ENCODE data around the gene PRKCE. TPM values are rescaled to one million over a fixed set of nuclear protein-coding genes. Genes with fewer than 3 reads are reported as not detected.
A peak's percentile ranks its signal among the peaks of the same experiment; 100 is the strongest.

The PRKCE gene
- total RNA-seq, 1 donor from 2014 or later: 85.0 TPM

DNA sequence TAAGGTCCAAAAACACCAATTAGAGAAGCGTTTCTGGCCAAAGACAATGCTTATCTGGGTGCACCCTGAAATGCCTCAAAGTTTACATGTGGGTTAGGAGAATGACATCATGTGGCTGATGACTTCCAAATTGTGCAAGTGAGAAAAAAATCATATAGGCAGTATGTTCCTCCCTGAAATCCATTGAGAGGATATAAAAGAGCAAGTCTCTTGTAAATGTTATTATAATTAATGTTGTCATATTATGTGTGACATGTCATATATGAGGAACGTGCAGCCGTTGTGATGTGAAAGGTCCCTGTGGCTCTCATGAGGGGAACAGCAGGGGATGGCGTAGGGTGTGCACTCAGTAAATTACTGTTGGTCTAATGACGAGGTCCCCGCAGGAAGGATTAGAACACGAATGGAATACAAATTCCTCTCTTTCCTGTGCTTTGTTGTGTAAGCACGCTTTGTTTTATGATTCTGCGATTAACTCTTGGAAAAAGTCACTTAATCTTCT lies 290.8 kb downstream of the PRKCE start:
- intact Hi-C loops (cut with DNase I): no loop called here
- Histone ChIP-seq H3K9me3 (no peaks in the 10 kb centered on the region), H3K4me1 (peaks cover 44% of the 10 kb centered on the region), H3K36me3 (no peaks in the 10 kb centered on the region), H3K27ac (no peak overlapping the region), H3K27me3 (ENCODE audit: low read depth) (no peaks in the 10 kb centered on the region), H3K4me3 (no peak overlapping the region)
- no peak for ATAC-seq
- TF ChIP-seq, protein P1, sequence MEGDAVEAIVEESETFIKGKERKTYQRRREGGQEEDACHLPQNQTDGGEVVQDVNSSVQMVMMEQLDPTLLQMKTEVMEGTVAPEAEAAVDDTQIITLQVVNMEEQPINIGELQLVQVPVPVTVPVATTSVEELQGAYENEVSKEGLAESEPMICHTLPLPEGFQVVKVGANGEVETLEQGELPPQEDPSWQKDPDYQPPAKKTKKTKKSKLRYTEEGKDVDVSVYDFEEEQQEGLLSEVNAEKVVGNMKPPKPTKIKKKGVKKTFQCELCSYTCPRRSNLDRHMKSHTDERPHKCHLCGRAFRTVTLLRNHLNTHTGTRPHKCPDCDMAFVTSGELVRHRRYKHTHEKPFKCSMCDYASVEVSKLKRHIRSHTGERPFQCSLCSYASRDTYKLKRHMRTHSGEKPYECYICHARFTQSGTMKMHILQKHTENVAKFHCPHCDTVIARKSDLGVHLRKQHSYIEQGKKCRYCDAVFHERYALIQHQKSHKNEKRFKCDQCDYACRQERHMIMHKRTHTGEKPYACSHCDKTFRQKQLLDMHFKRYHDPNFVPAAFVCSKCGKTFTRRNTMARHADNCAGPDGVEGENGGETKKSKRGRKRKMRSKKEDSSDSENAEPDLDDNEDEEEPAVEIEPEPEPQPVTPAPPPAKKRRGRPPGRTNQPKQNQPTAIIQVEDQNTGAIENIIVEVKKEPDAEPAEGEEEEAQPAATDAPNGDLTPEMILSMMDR (IDR thresholded peaks at IDR 0.05): no peak
- DNase-seq: no peak

DNA sequence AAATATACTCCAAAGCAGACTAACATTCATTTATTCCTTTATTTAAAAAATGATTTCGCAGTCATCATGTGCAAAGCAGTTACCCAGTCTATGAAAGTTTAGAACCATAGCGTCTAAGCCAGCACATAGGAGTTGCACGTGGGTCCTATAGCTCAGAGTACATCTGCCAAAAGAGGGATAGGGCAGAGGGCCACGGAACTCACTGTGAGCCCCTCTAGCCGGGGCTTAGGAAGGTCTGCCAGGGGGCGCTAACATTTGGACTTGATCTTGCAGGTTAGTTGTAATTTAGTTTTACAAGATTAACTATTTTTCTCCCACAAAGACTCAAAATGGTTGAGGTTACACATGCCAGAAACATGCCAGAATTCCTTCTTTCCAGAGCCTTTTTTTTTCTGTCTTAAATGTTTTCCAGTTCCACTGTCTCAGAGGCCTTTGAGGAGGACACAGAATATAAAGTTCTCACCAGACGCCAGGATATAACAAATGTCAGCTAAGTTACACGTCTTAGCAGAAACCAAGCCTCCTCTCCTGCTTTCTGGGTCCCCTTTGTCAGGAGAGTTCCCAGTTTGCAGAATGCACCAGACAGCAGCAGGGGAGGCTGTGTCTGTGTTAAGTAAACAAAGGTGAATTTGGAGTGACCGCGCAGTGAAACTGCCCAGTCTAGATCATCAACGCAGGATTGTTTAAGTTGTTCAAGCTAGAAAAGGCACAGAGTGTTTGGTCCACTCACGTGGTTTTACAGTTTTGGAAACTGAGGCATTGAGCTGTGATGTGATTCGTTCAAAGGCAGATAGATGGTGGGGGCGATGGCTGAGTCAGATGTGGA lies 292.0 kb downstream of the PRKCE start:
- Histone ChIP-seq H3K9me3 (no peaks in the 10 kb centered on the region), H3K27ac (no peak overlapping the region), H3K27me3 (ENCODE audit: low read depth) (no peaks in the 10 kb centered on the region), H3K4me3 (no peak overlapping the region), H3K36me3 (no peaks in the 10 kb centered on the region), H3K4me1 (peaks cover 36% of the 10 kb centered on the region)
- ATAC-seq: no peak
- intact Hi-C loops (cut with DNase I): no loop called here
- DNase-seq: no peak
- TF ChIP-seq, protein P1 (IDR thresholded peaks at IDR 0.05): no peak

DNA sequence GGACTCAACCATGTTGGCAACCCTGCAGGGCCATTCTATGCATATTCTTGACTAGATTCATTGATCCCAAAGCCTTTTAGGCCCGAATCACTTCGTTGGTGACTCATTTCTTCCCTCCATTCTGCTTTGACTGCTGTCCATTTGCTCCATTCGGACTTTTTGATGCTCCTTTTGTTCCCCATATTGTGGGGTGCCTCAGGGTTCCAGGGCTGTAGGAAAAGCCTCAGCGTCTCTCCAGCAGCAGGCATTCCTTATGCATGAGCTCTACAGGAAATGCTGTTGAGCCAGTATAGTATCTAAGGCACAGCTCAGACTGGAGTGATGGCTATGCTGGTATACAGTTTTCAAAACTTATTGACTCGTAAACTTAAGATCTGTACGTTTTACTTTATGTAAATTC lies 292.6 kb downstream of the PRKCE start:
- no peaks in the 10 kb centered on the region for H3K27me3 ChIP-seq (ENCODE audit: low read depth)
- no peaks in the 10 kb centered on the region for H3K9me3 ChIP-seq
- DNase-seq (no peak), ATAC-seq (no peak)
- intact Hi-C loops (cut with DNase I): no loop called here
- no peak overlapping the region for H3K27ac ChIP-seq
- TF ChIP-seq, protein P1 (IDR thresholded peaks at IDR 0.05): no peak
- H3K4me3 ChIP-seq: no peak overlapping the region
- peaks cover 30% of the 10 kb centered on the region for H3K4me1 ChIP-seq
- no peaks in the 10 kb centered on the region for H3K36me3 ChIP-seq

DNA sequence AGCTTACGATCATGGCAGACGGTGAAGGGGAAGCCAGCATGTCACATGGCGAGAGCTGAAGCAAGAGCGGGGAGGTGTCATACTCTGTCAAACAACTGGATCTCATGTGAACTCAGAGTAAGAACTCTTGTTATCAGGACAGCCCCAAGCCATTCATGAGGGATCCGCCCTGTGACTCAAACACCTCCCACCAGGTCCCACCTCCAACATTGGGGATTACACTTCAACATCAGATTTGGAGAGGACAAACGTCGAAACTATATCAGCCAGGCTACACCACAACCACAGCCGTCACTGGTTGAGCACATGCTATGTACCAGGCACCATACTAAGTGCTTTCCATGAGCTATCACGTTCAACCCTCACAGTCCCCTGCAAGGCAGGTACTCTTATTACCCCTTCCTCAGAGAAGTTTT lies 293.8 kb downstream of the PRKCE start:
- H3K27me3 ChIP-seq (ENCODE audit: low read depth): no peaks in the 10 kb centered on the region
- TF ChIP-seq, protein P1 (IDR thresholded peaks at IDR 0.05): no peak
- no peak overlapping the region for H3K27ac ChIP-seq
- peaks cover 20% of the 10 kb centered on the region for H3K4me1 ChIP-seq
- no peak overlapping the region for H3K4me3 ChIP-seq
- ATAC-seq (no peak), DNase-seq (no peak)
- no peaks in the 10 kb centered on the region for H3K36me3 ChIP-seq
- intact Hi-C loops (cut with DNase I): no loop called here
- H3K9me3 ChIP-seq: no peaks in the 10 kb centered on the region

DNA sequence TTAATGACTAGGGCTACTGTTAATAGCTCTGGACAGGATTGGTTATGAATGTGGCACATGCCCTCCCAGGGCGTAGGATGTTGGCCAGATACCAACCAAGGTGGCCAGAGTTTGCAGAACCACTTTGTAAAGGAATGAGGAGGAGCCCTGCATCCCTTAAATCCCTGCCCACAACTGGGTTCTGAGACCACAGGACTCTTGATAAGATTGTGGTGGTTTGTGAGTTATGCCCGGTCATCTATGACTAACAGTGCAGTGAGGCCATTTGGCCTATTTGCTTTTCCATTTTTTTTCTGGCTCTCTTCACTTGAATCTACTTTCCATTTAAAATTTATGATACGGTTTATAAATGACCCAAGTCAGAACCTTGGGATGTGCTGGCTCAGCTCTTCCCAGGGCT lies 294.5 kb downstream of the PRKCE start:
- no peaks in the 10 kb centered on the region for H3K9me3 ChIP-seq
- peak in 1 of 2 donors; percentile 55 for ATAC-seq
- H3K4me3 ChIP-seq: no peak overlapping the region
- TF ChIP-seq, protein P1 (IDR thresholded peaks at IDR 0.05): no peak
- no peaks in the 10 kb centered on the region for H3K27me3 ChIP-seq (ENCODE audit: low read depth)
- intact Hi-C loops (cut with DNase I): no loop called here
- H3K36me3 ChIP-seq: no peaks in the 10 kb centered on the region
- no peak overlapping the region for H3K27ac ChIP-seq
- DNase-seq: no peak
- peaks cover 20% of the 10 kb centered on the region for H3K4me1 ChIP-seq
